Measurements from ENCODE around the gene GCC2.
"Not testable (repeated sequence)": the region's sequence is repeated elsewhere in the genome, so short reads cannot be mapped to it uniquely, and the experiment has no call there.

GCC2 gene

DNA sequence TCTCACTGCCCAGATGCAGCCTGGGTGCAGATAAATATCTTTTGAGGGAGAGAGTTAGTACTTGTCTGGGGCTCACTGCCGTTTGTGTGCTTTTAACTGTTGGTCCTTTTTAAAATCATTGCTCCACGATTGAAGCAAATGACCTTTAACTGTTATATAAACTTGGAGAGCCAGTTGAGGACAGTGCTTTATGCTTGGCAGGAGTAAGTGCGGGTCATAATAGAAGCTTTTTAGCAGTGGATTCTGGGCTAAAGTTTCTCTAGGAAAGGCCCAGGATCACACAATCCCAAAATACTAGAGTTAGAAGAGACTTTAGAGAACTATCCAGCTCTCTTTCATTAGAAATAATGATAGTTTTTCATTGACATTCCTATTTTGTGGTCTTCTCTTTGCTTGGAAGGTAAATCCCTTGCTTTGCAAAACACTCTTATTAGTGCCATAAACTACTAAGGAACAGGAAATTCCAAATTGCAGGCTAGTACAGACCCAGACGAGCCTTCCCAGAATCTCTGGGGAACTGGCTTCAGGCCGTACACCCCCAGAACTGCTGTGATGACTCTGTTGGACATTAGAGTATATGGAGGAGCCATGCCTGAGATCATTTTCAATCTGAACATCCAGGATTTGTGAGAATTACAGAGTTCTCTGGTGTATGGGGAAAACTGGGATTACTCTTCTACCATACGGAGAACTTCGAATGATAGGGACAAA, 104.4 kb downstream of the GCC2 start:
- no peak for DNase-seq (ENCODE audit: low spot score)
- in situ Hi-C loops (cut with MboI; ENCODE audit: low pct_unique_long_range_greater_than_20kb, low sequenced_read_pairs, unreplicated experiment): no loop called here
- TF ChIP-seq CTCF (IDR thresholded peaks at IDR 0.05; ENCODE audit: extremely low read depth, insufficient read depth, missing control alignments): no peak

DNA sequence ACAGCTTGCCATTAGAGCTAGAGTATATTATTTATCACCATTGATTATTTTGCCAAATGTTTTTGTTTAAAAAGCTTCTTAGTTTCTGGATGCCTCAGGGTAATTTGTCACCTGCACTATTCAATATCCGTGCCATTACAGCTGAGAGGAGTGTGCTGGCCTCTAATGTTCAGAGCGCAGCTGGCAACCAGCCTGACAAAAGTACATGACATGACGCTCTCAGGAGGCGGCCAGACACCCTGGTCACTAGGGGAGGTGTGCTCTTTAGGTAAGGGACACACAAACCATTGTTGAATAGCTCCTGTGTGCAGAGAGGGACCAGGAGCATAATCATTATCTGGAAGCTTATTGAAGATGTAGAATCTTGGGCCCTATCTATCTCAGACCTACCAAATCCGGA, 105.5 kb downstream of the GCC2 start:
- in situ Hi-C loops (cut with MboI; ENCODE audit: low pct_unique_long_range_greater_than_20kb, low sequenced_read_pairs, unreplicated experiment): no loop called here

GRCh38 chr2:108555572-108555971, 106.6 kb downstream of the GCC2 start:
- DNase-seq (ENCODE audit: low spot score): no peak
- no peak for TF ChIP-seq CTCF (IDR thresholded peaks at IDR 0.05; ENCODE audit: extremely low read depth, insufficient read depth, missing control alignments)
- in situ Hi-C loops (cut with MboI; ENCODE audit: low pct_unique_long_range_greater_than_20kb, low sequenced_read_pairs, unreplicated experiment): no loop called here

More for the DNA sequence above, 105.5 kb downstream of the GCC2 start:
- TF ChIP-seq CTCF (IDR thresholded peaks at IDR 0.05; ENCODE audit: extremely low read depth, insufficient read depth, missing control alignments): no peak
- no peak for DNase-seq (ENCODE audit: low spot score)

DNA sequence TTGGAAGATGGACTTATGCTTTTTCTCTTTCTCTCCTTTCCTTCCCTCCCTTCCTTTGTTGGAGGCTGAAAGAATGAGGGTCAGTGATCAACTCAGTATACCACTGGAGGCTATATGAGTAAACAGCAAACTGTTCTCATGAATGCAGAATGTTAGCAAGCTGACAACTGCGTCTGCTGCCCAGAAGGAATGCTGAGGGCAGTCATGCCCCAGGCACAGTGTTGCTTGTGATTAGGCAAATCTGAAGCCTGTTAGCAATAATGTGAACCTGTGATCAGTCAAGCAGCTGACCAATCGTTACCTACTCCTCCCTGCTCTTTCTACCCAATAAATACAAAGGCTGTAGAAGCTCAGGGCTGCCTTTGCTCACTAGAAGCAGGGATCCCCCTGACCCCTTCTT, 107.6 kb downstream of the GCC2 start:
- in situ Hi-C loops (cut with MboI; ENCODE audit: low pct_unique_long_range_greater_than_20kb, low sequenced_read_pairs, unreplicated experiment); DNase-seq (ENCODE audit: low spot score): not testable (repeated sequence)
